ENCODE measurements around the gene KRT78. TPM values are rescaled to one million over a fixed set of nuclear protein-coding genes. Genes with fewer than 3 reads are reported as not detected.

KRT78 gene
- total RNA-seq, 1 donor from 2014 or later = not detected

DNA sequence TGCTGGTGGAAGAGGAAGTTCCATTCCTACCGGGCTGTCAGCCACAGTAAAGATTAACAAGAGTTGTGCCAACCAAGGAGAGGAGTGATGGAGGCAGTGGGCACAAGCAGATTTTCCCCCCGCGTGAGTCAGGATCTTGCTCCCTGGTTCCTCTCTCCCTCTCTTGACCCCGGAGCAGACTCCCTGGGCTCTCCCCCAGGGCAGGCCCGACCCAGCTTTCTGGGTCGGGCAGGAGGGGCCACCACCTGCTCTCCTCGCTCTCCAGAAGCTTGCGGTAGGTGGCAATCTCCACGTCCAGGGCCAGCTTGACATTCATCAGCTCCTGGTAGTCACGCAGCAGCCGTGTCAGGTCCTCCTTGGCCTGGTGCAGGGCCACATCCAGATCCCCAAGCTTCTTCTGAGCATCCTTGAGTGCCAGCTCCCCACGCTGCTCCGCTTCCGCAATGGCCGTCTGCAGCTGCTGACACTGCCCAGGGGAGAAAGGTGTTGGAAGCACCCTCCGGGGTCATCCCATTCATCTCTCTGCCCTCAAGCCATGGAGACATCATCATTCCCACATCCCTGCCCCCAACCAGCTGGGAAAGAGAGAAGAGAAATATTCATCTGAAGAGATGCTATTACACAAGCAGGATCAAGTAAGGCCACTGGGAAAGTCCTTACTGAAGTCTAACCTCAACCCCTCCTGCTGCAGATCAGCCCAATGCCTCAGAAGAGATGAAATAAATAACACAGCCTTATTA lies 25.9 kb downstream of the KRT78 start:
- no peak overlapping the region for H3K4me3 ChIP-seq (ENCODE audit: low read depth, low read length)
- TF ChIP-seq, protein P1, sequence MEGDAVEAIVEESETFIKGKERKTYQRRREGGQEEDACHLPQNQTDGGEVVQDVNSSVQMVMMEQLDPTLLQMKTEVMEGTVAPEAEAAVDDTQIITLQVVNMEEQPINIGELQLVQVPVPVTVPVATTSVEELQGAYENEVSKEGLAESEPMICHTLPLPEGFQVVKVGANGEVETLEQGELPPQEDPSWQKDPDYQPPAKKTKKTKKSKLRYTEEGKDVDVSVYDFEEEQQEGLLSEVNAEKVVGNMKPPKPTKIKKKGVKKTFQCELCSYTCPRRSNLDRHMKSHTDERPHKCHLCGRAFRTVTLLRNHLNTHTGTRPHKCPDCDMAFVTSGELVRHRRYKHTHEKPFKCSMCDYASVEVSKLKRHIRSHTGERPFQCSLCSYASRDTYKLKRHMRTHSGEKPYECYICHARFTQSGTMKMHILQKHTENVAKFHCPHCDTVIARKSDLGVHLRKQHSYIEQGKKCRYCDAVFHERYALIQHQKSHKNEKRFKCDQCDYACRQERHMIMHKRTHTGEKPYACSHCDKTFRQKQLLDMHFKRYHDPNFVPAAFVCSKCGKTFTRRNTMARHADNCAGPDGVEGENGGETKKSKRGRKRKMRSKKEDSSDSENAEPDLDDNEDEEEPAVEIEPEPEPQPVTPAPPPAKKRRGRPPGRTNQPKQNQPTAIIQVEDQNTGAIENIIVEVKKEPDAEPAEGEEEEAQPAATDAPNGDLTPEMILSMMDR (conservative IDR thresholded peaks at IDR 0.05; ENCODE audit: low read depth, low read length) = no peak
- DNase-seq (ENCODE audit: low read depth) = no peak

DNA sequence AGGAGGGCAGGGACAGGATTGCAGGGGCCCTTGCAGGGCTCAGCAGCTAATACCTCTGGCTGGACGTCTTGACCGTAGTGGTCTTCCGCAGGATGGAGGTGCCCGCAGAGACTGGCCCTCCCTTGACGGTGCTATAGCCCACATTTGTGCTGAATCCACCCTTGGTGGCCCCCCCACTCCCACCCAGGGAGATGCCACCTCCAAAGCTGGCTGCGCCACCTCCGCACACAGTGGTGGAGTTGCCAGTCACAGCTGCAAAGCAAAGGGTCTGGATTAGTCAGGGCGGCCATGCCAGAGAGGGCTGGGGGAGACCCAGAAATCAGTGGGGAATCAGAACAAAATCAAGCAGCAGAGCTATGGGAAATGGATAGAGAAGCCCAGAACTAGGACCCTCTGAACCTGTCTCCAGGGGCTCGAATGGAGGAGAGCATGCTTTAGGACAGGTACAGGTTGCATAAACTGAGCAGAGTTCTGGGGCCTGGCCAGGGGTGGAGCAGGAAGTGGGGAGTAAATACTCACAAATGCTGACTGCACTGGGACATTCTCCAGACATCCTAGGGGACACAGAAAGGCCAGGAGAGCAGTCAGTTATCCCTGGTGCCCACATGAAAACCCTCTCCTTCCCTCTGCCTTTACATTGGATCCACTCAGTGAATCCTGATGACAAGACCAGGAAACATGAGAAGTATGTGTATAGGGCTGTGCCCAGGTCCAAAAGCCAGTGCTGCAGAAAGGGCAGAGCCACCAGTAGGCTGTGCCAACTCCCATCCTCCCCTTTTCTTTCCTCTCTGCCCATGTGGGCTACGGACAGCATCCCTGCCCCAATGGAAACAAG lies 26.8 kb downstream of the KRT78 start:
- no peak overlapping the region for H3K4me3 ChIP-seq (ENCODE audit: low read depth, low read length)
- DNase-seq (ENCODE audit: low read depth) = no peak
- TF ChIP-seq, protein P1 (conservative IDR thresholded peaks at IDR 0.05; ENCODE audit: low read depth, low read length) = no peak

DNA sequence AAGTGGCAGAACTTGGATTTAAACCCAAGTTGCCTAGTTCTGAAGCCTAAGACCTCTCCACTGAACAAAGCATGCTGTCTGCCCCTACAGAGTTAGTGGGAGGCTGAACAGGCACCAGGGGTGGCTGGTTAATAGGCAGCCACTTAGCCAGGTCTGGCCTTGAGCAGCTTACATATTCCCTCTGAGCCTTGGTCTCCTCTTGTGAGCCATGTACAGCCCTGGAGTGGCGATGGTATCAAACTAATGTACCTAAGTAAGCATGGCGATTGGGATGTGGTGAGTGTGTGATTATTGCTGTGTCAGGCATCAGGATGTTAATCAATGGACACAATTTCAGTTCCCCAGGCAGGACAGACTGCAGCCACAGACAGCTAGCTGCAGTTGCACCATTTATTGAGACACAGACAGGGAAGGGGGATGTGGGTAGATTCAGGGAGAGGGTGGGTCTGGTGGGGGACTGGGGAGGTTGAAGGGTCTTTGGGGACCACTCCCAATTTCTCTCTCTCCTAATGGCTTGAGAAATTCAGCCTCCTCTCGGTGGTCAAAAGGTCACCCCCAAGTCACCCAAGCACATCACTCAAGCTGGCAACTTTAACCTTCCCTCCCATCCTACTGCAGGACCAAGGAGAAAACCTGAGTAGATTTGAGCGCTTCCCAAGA lies 27.6 kb downstream of the KRT78 start:
- no peak for DNase-seq (ENCODE audit: low read depth)
- TF ChIP-seq, protein P1 (conservative IDR thresholded peaks at IDR 0.05; ENCODE audit: low read depth, low read length) = no peak
- no peak overlapping the region for H3K4me3 ChIP-seq (ENCODE audit: low read depth, low read length)

DNA sequence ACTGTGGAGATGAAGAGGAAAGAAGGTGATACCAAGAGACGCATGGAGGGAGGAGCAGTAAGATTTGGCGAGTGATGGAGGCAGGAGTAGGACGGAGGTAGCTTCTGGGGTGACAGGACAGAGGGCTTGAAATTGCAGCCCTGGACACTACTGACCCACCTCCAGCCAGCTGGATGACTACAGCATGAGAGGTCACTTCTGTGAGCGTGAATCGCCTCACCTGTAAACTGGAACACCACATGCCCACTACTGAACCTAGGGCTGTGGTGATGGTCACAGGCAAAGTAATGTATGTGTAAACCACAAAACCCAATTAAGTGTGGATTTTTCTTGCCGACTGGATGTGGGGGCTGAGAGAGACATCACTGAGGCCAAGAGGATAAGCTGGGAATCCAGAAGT lies 28.3 kb downstream of the KRT78 start:
- DNase-seq (ENCODE audit: low read depth) = no peak
- TF ChIP-seq, protein P1 (conservative IDR thresholded peaks at IDR 0.05; ENCODE audit: low read depth, low read length) = no peak
- no peak overlapping the region for H3K4me3 ChIP-seq (ENCODE audit: low read depth, low read length)

DNA sequence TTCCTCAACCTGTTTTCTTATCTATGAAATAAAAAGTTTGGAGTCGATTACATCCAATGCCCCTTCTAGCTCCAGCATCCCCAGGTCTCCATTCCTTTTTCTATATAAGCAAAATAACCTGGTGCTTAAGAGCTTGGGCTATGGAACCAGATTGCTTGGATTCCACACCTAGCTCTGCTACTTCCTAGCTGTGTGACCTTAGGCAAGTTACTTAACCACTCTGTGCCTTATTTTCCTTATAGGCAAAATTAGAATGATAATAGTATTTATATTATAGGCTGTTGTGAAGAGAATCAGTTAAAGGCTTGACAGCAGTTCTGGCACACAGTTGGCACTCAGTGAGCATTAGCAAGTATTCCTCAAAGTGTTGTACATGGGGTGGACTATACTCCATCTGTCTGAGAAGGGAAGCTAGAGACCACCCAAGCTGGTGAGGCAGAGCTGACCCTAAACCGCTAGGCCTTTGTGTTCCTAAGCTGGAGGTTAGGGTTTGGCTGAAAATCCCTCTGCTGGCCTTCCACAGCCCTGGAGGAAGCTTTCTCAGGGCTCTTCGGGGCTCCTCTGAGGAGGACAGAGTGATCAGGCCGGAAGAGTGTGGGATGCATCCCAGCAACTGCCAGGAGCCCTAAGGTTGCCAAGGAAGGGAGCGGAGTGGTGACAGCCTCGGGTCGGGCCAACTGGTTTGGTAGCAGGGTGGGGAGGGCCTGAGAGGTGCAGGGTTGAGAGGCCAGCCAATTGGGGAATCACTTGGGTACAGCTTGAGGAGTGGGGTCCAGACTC lies 28.9 kb downstream of the KRT78 start:
- no peak for DNase-seq (ENCODE audit: low read depth)
- no peak overlapping the region for H3K4me3 ChIP-seq (ENCODE audit: low read depth, low read length)
- TF ChIP-seq, protein P1 (conservative IDR thresholded peaks at IDR 0.05; ENCODE audit: low read depth, low read length) = no peak

DNA sequence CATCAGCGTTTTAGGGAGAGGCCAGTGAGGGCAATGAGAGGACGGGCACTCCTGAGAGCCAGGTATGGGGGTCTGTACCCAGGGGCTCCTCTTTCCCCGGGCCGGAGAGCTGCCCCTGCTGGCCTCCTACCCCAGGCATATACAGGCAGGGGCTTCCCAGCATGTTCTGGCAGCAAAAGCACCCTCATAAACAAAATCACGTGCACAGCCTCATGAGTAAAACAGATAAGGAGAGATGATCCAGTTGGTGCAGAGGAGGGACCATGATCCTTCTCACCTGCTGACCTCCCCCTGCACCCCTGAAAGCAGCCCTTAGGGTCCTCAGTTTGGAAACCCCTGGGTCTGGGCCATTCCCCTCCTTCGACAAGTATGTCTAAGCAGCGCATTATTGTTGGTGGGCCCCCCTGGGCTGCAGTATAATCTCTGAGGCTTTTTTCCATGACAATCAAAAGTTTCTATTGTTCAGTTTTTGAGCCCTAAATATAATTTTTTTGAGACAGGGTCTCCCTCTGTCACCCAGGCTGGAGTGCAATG lies 29.8 kb downstream of the KRT78 start:
- no peak for DNase-seq (ENCODE audit: low read depth)
- TF ChIP-seq, protein P1 (conservative IDR thresholded peaks at IDR 0.05; ENCODE audit: low read depth, low read length) = no peak
- no peak overlapping the region for H3K4me3 ChIP-seq (ENCODE audit: low read depth, low read length)
